Measurements from ENCODE around the gene KNDC1. TPM values are rescaled to one million over a fixed set of nuclear protein-coding genes. Genes with fewer than 3 reads are reported as not detected.
A peak's percentile ranks its signal among the peaks of the same experiment; 100 is the strongest.
"Not testable (repeated sequence)": the region's sequence is repeated elsewhere in the genome, so short reads cannot be mapped to it uniquely, and the experiment has no call there.

The KNDC1 gene
- total RNA-seq, 2 experiments from 2014 or later = 0.36 to 0.40 TPM

DNA sequence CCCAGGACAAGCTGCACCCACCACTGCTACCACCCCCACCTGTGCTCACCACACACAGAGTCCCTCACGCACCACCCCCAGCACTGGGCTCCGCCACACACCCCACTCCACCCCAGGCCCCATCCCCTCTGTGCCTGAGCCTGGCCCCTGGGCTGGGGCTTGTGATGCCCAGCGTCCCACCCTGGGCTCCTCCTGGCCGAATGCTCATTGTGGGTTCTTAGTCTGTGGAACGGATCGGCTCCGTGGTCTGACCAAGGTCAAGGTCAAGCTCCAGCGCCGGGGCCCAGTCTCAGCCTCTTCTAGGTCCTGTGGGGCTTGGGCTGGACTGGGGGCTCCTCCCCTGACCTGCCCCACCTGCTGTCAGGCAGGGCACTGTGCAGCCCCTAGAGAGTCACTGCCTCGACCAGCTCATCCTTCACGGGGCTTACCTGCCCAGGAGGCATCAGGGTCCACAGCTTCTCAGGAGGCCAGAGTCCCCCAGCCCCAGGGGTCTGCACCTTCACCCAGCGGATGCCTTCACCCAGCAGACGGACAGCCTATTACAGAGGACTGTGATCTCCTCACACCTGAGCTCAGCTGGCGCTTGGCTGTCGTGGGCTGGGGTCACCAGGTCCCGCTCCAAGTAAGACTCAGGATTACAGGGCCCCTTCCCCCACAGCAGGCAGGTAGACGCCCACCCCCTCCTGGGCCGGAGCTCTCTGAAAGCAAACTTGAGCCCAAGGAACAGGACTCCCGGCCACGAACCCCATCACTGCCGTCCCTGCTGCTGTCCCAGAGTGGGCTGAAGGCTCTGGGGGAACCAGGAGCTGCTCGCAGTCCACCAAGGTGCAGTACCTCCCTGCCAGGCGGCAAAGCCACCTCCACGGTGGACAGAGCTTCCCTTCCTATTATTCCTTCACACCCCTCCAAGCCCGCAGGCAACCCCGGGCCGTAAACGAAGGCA lies 54.7 kb downstream of the KNDC1 start:
- ATAC-seq (ENCODE audit: low read depth) = no peak
- DNase-seq = no peak
- Mint-ChIP-seq H3K27me3 (no peaks in the 10 kb centered on the region), H3K4me3 (no peak overlapping the region), H3K4me1 (peaks cover 2% of the 10 kb centered on the region), H3K36me3 (no peaks in the 10 kb centered on the region), H3K9me3 (no peaks in the 10 kb centered on the region), H3K27ac (no peak overlapping the region)
- POLR2A ChIA-PET = no interaction called here

- H3K27ac Mint-ChIP-seq = no peak overlapping the region
- H3K36me3 Mint-ChIP-seq = no peaks in the 10 kb centered on the region
- no peaks in the 10 kb centered on the region for H3K9me3 Mint-ChIP-seq
- no peaks in the 10 kb centered on the region for H3K27me3 Mint-ChIP-seq
- POLR2A ChIA-PET = no interaction called here
- DNase-seq = no peak
- H3K4me1 Mint-ChIP-seq = peaks cover under 1% of the 10 kb centered on the region
- H3K4me3 Mint-ChIP-seq = no peak overlapping the region
- ATAC-seq (ENCODE audit: low read depth) = no peak
Observed at GRCh38 chr10:133215586-133215985, 55.6 kb downstream of the KNDC1 start.

- ATAC-seq (ENCODE audit: low read depth) = no peak
- DNase-seq = no peak
- peaks cover 1% of the 10 kb centered on the region for H3K4me1 Mint-ChIP-seq
- no peak overlapping the region for H3K4me3 Mint-ChIP-seq
- no peaks in the 10 kb centered on the region for H3K9me3 Mint-ChIP-seq
- peaks cover 2% of the 10 kb centered on the region for H3K27me3 Mint-ChIP-seq
- H3K27ac Mint-ChIP-seq = no peak overlapping the region
- H3K36me3 Mint-ChIP-seq = no peaks in the 10 kb centered on the region
- POLR2A ChIA-PET = no interaction called here
Observed at GRCh38 chr10:133216776-133217175, 56.8 kb downstream of the KNDC1 start.

DNA sequence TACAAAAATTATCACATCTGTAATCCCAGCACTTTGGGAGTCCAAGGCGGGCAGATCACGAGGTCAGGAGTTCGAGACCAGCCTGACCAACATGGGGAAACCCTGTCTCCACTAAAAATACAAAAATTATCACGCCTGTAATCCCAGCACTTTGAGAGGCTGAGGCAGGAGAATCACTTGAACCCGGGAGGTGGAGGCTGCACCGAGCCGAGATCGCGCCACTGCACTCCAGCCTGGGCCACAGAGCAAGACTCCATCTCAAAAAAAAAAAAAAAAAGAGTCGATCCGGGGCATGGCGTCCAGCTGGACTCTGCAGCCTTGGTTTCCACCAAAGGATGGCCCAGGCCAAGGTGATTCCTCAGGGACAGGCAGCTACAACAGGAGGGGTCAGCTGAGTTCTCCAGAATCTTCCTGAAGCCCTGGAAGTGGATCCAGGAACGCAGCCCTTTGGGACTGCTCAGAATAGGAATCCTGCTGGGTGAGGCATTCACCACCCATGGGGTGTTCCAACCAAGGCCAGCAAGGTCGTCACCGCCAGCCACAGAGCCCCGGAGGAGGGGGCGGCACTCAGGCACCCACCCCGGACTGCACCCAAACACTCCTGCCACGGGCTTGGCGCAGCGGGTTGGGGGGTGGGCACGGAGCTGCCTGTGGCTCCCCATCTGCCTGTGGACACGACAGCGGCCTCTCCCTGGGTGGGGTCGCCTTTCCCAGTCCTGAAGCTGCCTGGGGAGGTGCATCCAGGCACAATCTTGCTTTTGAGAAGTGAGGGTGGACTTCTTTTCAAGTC lies 58.0 kb downstream of the KNDC1 start:
- Mint-ChIP-seq H3K36me3 (no peaks in the 10 kb centered on the region), H3K27me3 (peaks cover 2% of the 10 kb centered on the region), H3K27ac (no peak overlapping the region), H3K4me3 (no peak overlapping the region), H3K4me1 (peaks cover 1% of the 10 kb centered on the region), H3K9me3 (no peaks in the 10 kb centered on the region)
- no peak for ATAC-seq (ENCODE audit: low read depth)
- no peak for DNase-seq
- POLR2A ChIA-PET = no interaction called here

- H3K9me3 Mint-ChIP-seq = no peaks in the 10 kb centered on the region
- H3K4me3 Mint-ChIP-seq = no peak overlapping the region
- peaks cover 1% of the 10 kb centered on the region for H3K4me1 Mint-ChIP-seq
- H3K36me3 Mint-ChIP-seq = no peaks in the 10 kb centered on the region
- DNase-seq (no peak), ATAC-seq (ENCODE audit: low read depth) (no peak)
- H3K27ac Mint-ChIP-seq = no peak overlapping the region
- POLR2A ChIA-PET = no interaction called here
- H3K27me3 Mint-ChIP-seq = peaks cover 2% of the 10 kb centered on the region
Observed at GRCh38 chr10:133218891-133219290, 58.9 kb downstream of the KNDC1 start.

GRCh38 chr10:133219782-133220181 lies 59.8 kb downstream of the KNDC1 start:
- Mint-ChIP-seq H3K27ac (no peak overlapping the region), H3K9me3 (no peaks in the 10 kb centered on the region), H3K4me3 (no peak overlapping the region), H3K36me3 (no peaks in the 10 kb centered on the region), H3K4me1 (peaks cover 1% of the 10 kb centered on the region), H3K27me3 (peaks cover 2% of the 10 kb centered on the region)
- DNase-seq = no peak
- POLR2A ChIA-PET = no interaction called here
- no peak for ATAC-seq (ENCODE audit: low read depth)

DNA sequence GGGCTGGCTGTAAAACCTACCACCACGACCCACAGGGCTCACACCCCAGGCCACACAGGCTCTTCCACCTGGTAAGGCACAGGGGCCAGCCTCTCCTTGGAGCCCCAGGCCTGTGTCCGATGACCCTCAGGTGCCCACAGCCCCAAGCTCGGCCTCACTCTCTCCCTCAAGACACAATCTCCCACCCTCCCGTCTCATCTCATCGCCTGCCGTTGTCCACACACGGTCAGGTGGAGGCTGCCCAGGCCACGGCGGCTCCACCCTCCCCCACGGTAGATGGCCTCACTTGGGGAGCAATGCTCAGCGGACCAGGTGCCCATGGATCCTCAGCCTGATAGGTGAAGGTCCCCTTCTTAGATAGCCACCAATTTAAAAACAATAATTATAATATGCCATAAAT lies 61.3 kb downstream of the KNDC1 start:
- POLR2A ChIA-PET = no interaction called here
- Mint-ChIP-seq H3K27me3 (peaks cover 2% of the 10 kb centered on the region), H3K4me3 (no peak overlapping the region), H3K4me1 (peaks cover 10% of the 10 kb centered on the region), H3K36me3 (no peaks in the 10 kb centered on the region), H3K27ac (no peak overlapping the region), H3K9me3 (no peaks in the 10 kb centered on the region)
- DNase-seq (no peak), ATAC-seq (ENCODE audit: low read depth) (no peak)

- H3K36me3 Mint-ChIP-seq; H3K27me3 Mint-ChIP-seq; DNase-seq; ATAC-seq (ENCODE audit: low read depth); H3K9me3 Mint-ChIP-seq; H3K27ac Mint-ChIP-seq; POLR2A ChIA-PET; H3K4me3 Mint-ChIP-seq: not testable (repeated sequence)
- peaks cover 13% of the 10 kb centered on the region for H3K4me1 Mint-ChIP-seq
Observed at GRCh38 chr10:133221756-133222155, 61.7 kb downstream of the KNDC1 start.

GRCh38 chr10:133224076-133224475 lies 64.1 kb downstream of the KNDC1 start:
- POLR2A ChIA-PET = no interaction called here
- peaks cover 14% of the 10 kb centered on the region for H3K4me1 Mint-ChIP-seq
- DNase-seq (no peak), ATAC-seq (ENCODE audit: low read depth) (no peak)
- H3K27me3 Mint-ChIP-seq = peaks cover 22% of the 10 kb centered on the region
- no peaks in the 10 kb centered on the region for H3K36me3 Mint-ChIP-seq
- H3K4me3 Mint-ChIP-seq = no peak overlapping the region
- no peaks in the 10 kb centered on the region for H3K9me3 Mint-ChIP-seq
- H3K27ac Mint-ChIP-seq = no peak overlapping the region

- DNase-seq (no peak), ATAC-seq (ENCODE audit: low read depth) (no peak)
- Mint-ChIP-seq H3K27me3 (peaks cover 28% of the 10 kb centered on the region), H3K9me3 (no peaks in the 10 kb centered on the region), H3K4me1 (peaks cover 17% of the 10 kb centered on the region), H3K36me3 (peaks cover 1% of the 10 kb centered on the region), H3K4me3 (peak overlapping the region; percentile 67), H3K27ac (peak overlapping the region; percentile 82)
- POLR2A ChIA-PET = interaction anchor here (0.6 to 1.3 kb wide), 2 partner anchors 51 to 54 kb away, joined by 3 to 4 read pairs; no protein-coding TSS in a partner anchor
Observed at GRCh38 chr10:133224756-133225372, 64.8 kb downstream of the KNDC1 start.

- DNase-seq (peak; percentile 57), ATAC-seq (ENCODE audit: low read depth) (peak; percentile 59)
- Mint-ChIP-seq H3K27me3 (peaks cover 28% of the 10 kb centered on the region), H3K4me3 (peak overlapping the region; percentile 67), H3K9me3 (no peaks in the 10 kb centered on the region), H3K4me1 (peaks cover 17% of the 10 kb centered on the region), H3K27ac (peak overlapping the region; percentile 82), H3K36me3 (peaks cover 1% of the 10 kb centered on the region)
- POLR2A ChIA-PET = interaction anchor here (0.6 to 1.3 kb wide), 2 partner anchors 50 to 53 kb away, joined by 3 to 4 read pairs; no protein-coding TSS in a partner anchor
Observed at GRCh38 chr10:133225707-133226191, 65.7 kb downstream of the KNDC1 start.

GRCh38 chr10:133226251-133226808 lies 66.3 kb downstream of the KNDC1 start:
- POLR2A ChIA-PET = no interaction called here
- Mint-ChIP-seq H3K36me3 (peaks cover 1% of the 10 kb centered on the region), H3K9me3 (no peaks in the 10 kb centered on the region), H3K27ac (peak overlapping the region; percentile 82), H3K4me3 (peak overlapping the region; percentile 67), H3K27me3 (peaks cover 31% of the 10 kb centered on the region), H3K4me1 (peaks cover 17% of the 10 kb centered on the region)
- DNase-seq (peak; percentile 56), ATAC-seq (ENCODE audit: low read depth) (peak; percentile 65)

- Mint-ChIP-seq H3K36me3 (peaks cover 1% of the 10 kb centered on the region), H3K27ac (no peak overlapping the region), H3K4me1 (peaks cover 16% of the 10 kb centered on the region), H3K27me3 (peaks cover 38% of the 10 kb centered on the region), H3K9me3 (no peaks in the 10 kb centered on the region), H3K4me3 (no peak overlapping the region)
- ATAC-seq (ENCODE audit: low read depth) = no peak
- POLR2A ChIA-PET = no interaction called here
- no peak for DNase-seq
Observed at GRCh38 chr10:133227256-133227655, 67.2 kb downstream of the KNDC1 start.
